Loucy (cell line): ENCODE data around the gene ANKRD6.

ENCODE experiments used
- H2AFZ ChIP-seq: fragments of 200-600 bp; sonication (generic); 2 replicates; pipeline ENCODE4 v1.6.0; 2016; ENCODE audit warnings: antibody characterized with exemption, mild to moderate bottlenecking, low read length, moderate library complexity
- H3F3A ChIP-seq: fragments of 200-600 bp; 2 replicates; pipeline ENCODE4 v1.6.0; 2016; ENCODE audit warnings: antibody characterized with exemption, low read depth, mild to moderate bottlenecking
- H3K27me3 ChIP-seq: fragments of 200-600 bp; sonication (generic); 2 replicates; pipeline ENCODE4 v1.6.1; 2014; ENCODE audit warnings: low read length, mild to moderate bottlenecking; ENCODE audit not compliant: insufficient read depth, poor library complexity, severe bottlenecking
- H3K36me3 ChIP-seq: fragments of 200-600 bp; sonication (generic); 2 replicates; pipeline ENCODE4 v1.6.1; 2016; ENCODE audit warnings: low read length; ENCODE audit not compliant: insufficient read depth
- H3K4me1 ChIP-seq: fragments of 200-600 bp; sonication (generic); 2 replicates; pipeline ENCODE4 v1.5.1; 2014; ENCODE audit warnings: low read length, mild to moderate bottlenecking; ENCODE audit not compliant: insufficient read depth, poor library complexity, severe bottlenecking
- H3K4me2 ChIP-seq: fragments of 200-600 bp; sonication (generic); 2 replicates; pipeline ENCODE4 v1.6.0; 2014; ENCODE audit warnings: antibody characterized with exemption, low read length, low read depth, mild to moderate bottlenecking; ENCODE audit not compliant: poor library complexity, severe bottlenecking
- H3K4me3 ChIP-seq: fragments of 200-600 bp; sonication (generic); 2 replicates; pipeline ENCODE4 v1.5.1; 2014; ENCODE audit warnings: low read length, mild to moderate bottlenecking, mixed read lengths; ENCODE audit not compliant: poor library complexity, severe bottlenecking
- H3K79me2 ChIP-seq: fragments of 200-600 bp; sonication (generic); 2 replicates; pipeline ENCODE4 v1.6.1; 2014; ENCODE audit warnings: low read length; ENCODE audit not compliant: insufficient read depth
- H3K9ac ChIP-seq: fragments of 200-600 bp; sonication (generic); 2 replicates; pipeline ENCODE4 v1.6.0; 2014; ENCODE audit warnings: mild to moderate bottlenecking, low read depth, low read length, moderate library complexity; ENCODE audit not compliant: poor library complexity, severe bottlenecking
- H3K9me2 ChIP-seq: fragments of 200-600 bp; sonication (generic); replicated peaks from 2 replicates; pipeline ENCODE4 v1.6.1; 2016; ENCODE audit warnings: low read depth, low read length, mixed read lengths
- H3K9me3 ChIP-seq: fragments of 200-600 bp; sonication (generic); 2 replicates; pipeline ENCODE4 v1.6.1; 2014; ENCODE audit warnings: mild to moderate bottlenecking, antibody characterized with exemption, low read length, low read depth; ENCODE audit not compliant: insufficient read depth
- H4K20me1 ChIP-seq: fragments of 200-600 bp; sonication (generic); 2 replicates; pipeline ENCODE4 v1.6.0; 2014; ENCODE audit warnings: antibody characterized with exemption, low read length, mild to moderate bottlenecking; ENCODE audit not compliant: insufficient read depth, poor library complexity, severe bottlenecking
- CTCF ChIP-seq: fragments of 200-600 bp; sonication (generic); conservative IDR thresholded peaks from 2 replicates; pipeline ENCODE4 v1.5.1; 2014; ENCODE audit warnings: mild to moderate bottlenecking, antibody characterized with exemption, low read length
- EZH2phosphoT487 ChIP-seq: fragments of 200-600 bp; IDR thresholded peaks from 2 replicates; pipeline ENCODE4 v1.6.1; 2018; ENCODE audit warnings: antibody characterized with exemption, mild to moderate bottlenecking, moderate library complexity, borderline replicate concordance

ANKRD6 gene

GRCh38 chr6:89670935-89671565 is 238.1 kb downstream of the ANKRD6 start:
- peaks cover 73% of the 10 kb centered on the region; the same call in 1 of the 2 replicates for H3K36me3 ChIP-seq
- H3K4me3 ChIP-seq: no peak overlapping the region
- no peaks in the 10 kb centered on the region for H3K4me1 ChIP-seq
- no peak overlapping the region for H3K9ac ChIP-seq
- no peaks in the 10 kb centered on the region for H4K20me1 ChIP-seq
- no peaks in the 10 kb centered on the region for H3K79me2 ChIP-seq
- no peaks in the 10 kb centered on the region for H3F3A ChIP-seq
- no peaks in the 10 kb centered on the region for H3K9me3 ChIP-seq
- no peaks in the 10 kb centered on the region for H3K27me3 ChIP-seq
- H2AFZ ChIP-seq: no peak overlapping the region
- TF ChIP-seq EZH2phosphoT487: no peak
- no peak for TF ChIP-seq CTCF
- H3K9me2 ChIP-seq: no peaks in the 10 kb centered on the region
- no peak overlapping the region for H3K4me2 ChIP-seq

GRCh38 chr6:89675949-89676748 is 243.2 kb downstream of the ANKRD6 start:
- Histone ChIP-seq H3K4me3 (no peak overlapping the region), H3F3A (no peaks in the 10 kb centered on the region), H3K36me3 (peaks cover 87% of the 10 kb centered on the region; the same call in 1 of the 2 replicates), H3K4me2 (no peak overlapping the region), H3K27me3 (no peaks in the 10 kb centered on the region), H3K9ac (no peak overlapping the region), H3K9me3 (no peaks in the 10 kb centered on the region), H2AFZ (no peak overlapping the region), H4K20me1 (no peaks in the 10 kb centered on the region), H3K9me2 (no peaks in the 10 kb centered on the region), H3K79me2 (no peaks in the 10 kb centered on the region), H3K4me1 (no peaks in the 10 kb centered on the region)
- TF ChIP-seq EZH2phosphoT487: no peak
- TF ChIP-seq CTCF: no peak

- TF ChIP-seq CTCF (no peak), EZH2phosphoT487 (no peak)
- H3K79me2 ChIP-seq: no peaks in the 10 kb centered on the region
Observed at GRCh38 chr6:89678531-89678930, 245.6 kb downstream of the ANKRD6 start.

More at GRCh38 chr6:89678531-89678930, 245.6 kb downstream of the ANKRD6 start:
- H4K20me1 ChIP-seq: no peaks in the 10 kb centered on the region
- no peaks in the 10 kb centered on the region for H3F3A ChIP-seq
- H3K27me3 ChIP-seq: no peaks in the 10 kb centered on the region
- H3K4me2 ChIP-seq: no peak overlapping the region
- H3K4me3 ChIP-seq: no peak overlapping the region
- no peaks in the 10 kb centered on the region for H3K9me2 ChIP-seq
- no peak overlapping the region for H2AFZ ChIP-seq
- H3K9ac ChIP-seq: no peak overlapping the region
- peaks cover 84% of the 10 kb centered on the region; the same call in 1 of the 2 replicates for H3K36me3 ChIP-seq
- H3K4me1 ChIP-seq: no peaks in the 10 kb centered on the region
- no peaks in the 10 kb centered on the region for H3K9me3 ChIP-seq
